Measurements from ENCODE around the gene ITGB4. TPM values are rescaled to one million over a fixed set of nuclear protein-coding genes. Genes with fewer than 3 reads are reported as not detected.

ITGB4 gene
- total and polyA plus RNA-seq, 2 of the 13 experiments (the other 11 are each of a cell fraction or from before 2014, with no cell fraction given) = 6.9 to 14.5 TPM

- TF ChIP-seq ZNF224 (CRISPR knock-in tag; IDR thresholded peaks at IDR 0.05) (no peak), CBX5 (CRISPR knock-in tag; IDR thresholded peaks at IDR 0.05; ENCODE audit: borderline replicate concordance) (no peak), MYNN (CRISPR knock-in tag; IDR thresholded peaks at IDR 0.05; ENCODE audit: low read depth) (0 out of 2 replicates have a peak, but pooled peaks have one; percentile 42), NFATC3 (CRISPR knock-in tag; IDR thresholded peaks at IDR 0.05) (no peak), ATM (IDR thresholded peaks at IDR 0.05; ENCODE audit: borderline replicate concordance) (no peak), TARDBP (CRISPR knock-in tag; IDR thresholded peaks at IDR 0.05) (0 out of 2 replicates have a peak, but pooled peaks have one; percentile 28), KDM3A (CRISPR knock-in tag; IDR thresholded peaks at IDR 0.05; ENCODE audit: low read depth) (no peak), ZNF773 (CRISPR knock-in tag; IDR thresholded peaks at IDR 0.05; ENCODE audit: borderline replicate concordance) (no peak), TCF7L2 (IDR thresholded peaks at IDR 0.05; ENCODE audit: low read depth, low read length) (peak; percentile 59; the same call in 1 of the 2 replicates), ZNF556 (CRISPR knock-in tag; IDR thresholded peaks at IDR 0.05; ENCODE audit: borderline replicate concordance) (no peak), MTA1 (CRISPR knock-in tag; IDR thresholded peaks at IDR 0.05; ENCODE audit: borderline replicate concordance) (no peak), ZFY (CRISPR knock-in tag; IDR thresholded peaks at IDR 0.05) (0 out of 2 replicates have a peak, but pooled peaks have one; percentile 24), POLR2G (IDR thresholded peaks at IDR 0.05; ENCODE audit: low read depth, low read length) (no peak), ASH2L (IDR thresholded peaks at IDR 0.05; ENCODE audit: insufficient read length, low read depth, low read length) (no peak), THAP7 (CRISPR knock-in tag; IDR thresholded peaks at IDR 0.05) (no peak), REXO4 (CRISPR knock-in tag; IDR thresholded peaks at IDR 0.05; ENCODE audit: borderline replicate concordance) (no peak), NR1H2 (CRISPR knock-in tag; IDR thresholded peaks at IDR 0.05; ENCODE audit: borderline replicate concordance, low read depth) (no peak), ZNF335 (CRISPR knock-in tag; IDR thresholded peaks at IDR 0.05) (0 out of 2 replicates have a peak, but pooled peaks have one; percentile 35), CHCHD3 (CRISPR knock-in tag; IDR thresholded peaks at IDR 0.05) (no peak), ZNF547 (CRISPR knock-in tag; IDR thresholded peaks at IDR 0.05) (no peak), ZNF883 (CRISPR knock-in tag; IDR thresholded peaks at IDR 0.05; ENCODE audit: not compliant biosample characterization) (no peak), ZMYM2 (CRISPR knock-in tag; IDR thresholded peaks at IDR 0.05) (peak; percentile 86), GATAD1 (CRISPR knock-in tag; IDR thresholded peaks at IDR 0.05) (peak; percentile 38), KDM5A (IDR thresholded peaks at IDR 0.05; ENCODE audit: borderline replicate concordance, low read length) (no peak), GMEB2 (CRISPR knock-in tag; IDR thresholded peaks at IDR 0.05; ENCODE audit: low read depth) (no peak), GZF1 (CRISPR knock-in tag; IDR thresholded peaks at IDR 0.05) (no peak), ETS1 (CRISPR knock-in tag; IDR thresholded peaks at IDR 0.05) (no peak), ERF (CRISPR knock-in tag; IDR thresholded peaks at IDR 0.05) (0 out of 2 replicates have a peak, but pooled peaks have one; percentile 51), ZNF614 (CRISPR knock-in tag; IDR thresholded peaks at IDR 0.05; ENCODE audit: borderline replicate concordance) (0 out of 2 replicates have a peak, but pooled peaks have one; percentile 44), BCL6 (CRISPR knock-in tag; IDR thresholded peaks at IDR 0.05) (peak; percentile 21; the same call in 1 of the 2 replicates)
Observed at GRCh38 chr17:75697651-75698291, 23.5 kb upstream of the ITGB4 start (continued).
